WERI-Rb-1 (cell line): ENCODE data around the gene DNPH1.

Experiments used
- DNase-seq: peaks from one replicate; pipeline ENCODE4 v3.0.0-alpha.2; 2020
- H3K27ac ChIP-seq: fragments of 250-450 bp; sonication (Bioruptor Pico); 2 replicates; pipeline ENCODE4 v1.5.1; 2020; ENCODE audit warnings: mild to moderate bottlenecking, moderate library complexity
- H3K27me3 ChIP-seq: fragments of 250-450 bp; sonication (Bioruptor Pico); 2 replicates; pipeline ENCODE4 v1.5.1; 2021; ENCODE audit warnings: mild to moderate bottlenecking, low read depth, moderate library complexity; ENCODE audit not compliant: insufficient read depth, severe bottlenecking
- H3K36me3 ChIP-seq: fragments of 250-450 bp; sonication (Bioruptor Pico); 2 replicates; pipeline ENCODE4 v1.5.1; 2020; ENCODE audit warnings: mild to moderate bottlenecking, moderate library complexity
- H3K4me3 ChIP-seq: 2 replicates; pipeline ENCODE4 v1.5.1; 2011; ENCODE audit warnings: low read depth, mild to moderate bottlenecking, control low read depth, low read length
- H3K9me3 ChIP-seq: fragments of 250-450 bp; sonication (Bioruptor Pico); 2 replicates; pipeline ENCODE4 v1.5.1; 2021; ENCODE audit warnings: mild to moderate bottlenecking, moderate library complexity; ENCODE audit not compliant: severe bottlenecking
- CTCF ChIP-seq: IDR thresholded peaks from 2 replicates; pipeline ENCODE4 v1.5.1; 2011; ENCODE audit warnings: low read depth, mild to moderate bottlenecking, control low read depth, inconsistent platforms, low read length

Gene DNPH1

GRCh38 chr6:43250992-43251373, 21.7 kb upstream of the DNPH1 start:
- Histone ChIP-seq H3K27me3 (no peaks in the 10 kb centered on the region), H3K9me3 (no peaks in the 10 kb centered on the region), H3K4me3 (no peak overlapping the region), H3K27ac (no peak overlapping the region; the same call in 1 of the 2 replicates), H3K36me3 (no peaks in the 10 kb centered on the region)
- TF ChIP-seq CTCF: no peak
- peak; percentile 88 for DNase-seq

- Histone ChIP-seq H3K27me3 (peaks cover 21% of the 10 kb centered on the region), H3K27ac (no peak overlapping the region), H3K9me3 (no peaks in the 10 kb centered on the region), H3K4me3 (no peak overlapping the region), H3K36me3 (no peaks in the 10 kb centered on the region)
- no peak for DNase-seq
- no peak for TF ChIP-seq CTCF
Observed at GRCh38 chr6:43248791-43249190, 19.5 kb upstream of the DNPH1 start.

- Histone ChIP-seq H3K27ac (no peak overlapping the region), H3K9me3 (no peaks in the 10 kb centered on the region), H3K4me3 (no peak overlapping the region), H3K36me3 (no peaks in the 10 kb centered on the region), H3K27me3 (peaks cover 26% of the 10 kb centered on the region)
- TF ChIP-seq CTCF: no peak
- DNase-seq: no peak
Observed at GRCh38 chr6:43248101-43248500, 18.8 kb upstream of the DNPH1 start.

GRCh38 chr6:43247114-43247999, 18.1 kb upstream of the DNPH1 start:
- 0 out of 2 replicates have a peak overlapping the region, but pooled peaks have one; percentile 2 for H3K27ac ChIP-seq
- TF ChIP-seq CTCF: no peak
- peak; percentile 91 for DNase-seq
- peak overlapping the region; percentile 60 for H3K4me3 ChIP-seq
- peaks cover 4% of the 10 kb centered on the region for H3K9me3 ChIP-seq
- no peaks in the 10 kb centered on the region for H3K36me3 ChIP-seq
- peaks cover 33% of the 10 kb centered on the region for H3K27me3 ChIP-seq

- H3K36me3 ChIP-seq: no peaks in the 10 kb centered on the region
- TF ChIP-seq CTCF: no peak
- DNase-seq: no peak
- peaks cover 42% of the 10 kb centered on the region for H3K27me3 ChIP-seq
- H3K27ac ChIP-seq: no peak overlapping the region
- H3K4me3 ChIP-seq: peak overlapping the region; percentile 60
- peaks cover 4% of the 10 kb centered on the region for H3K9me3 ChIP-seq
Observed at GRCh38 chr6:43246301-43247113, 17.2 kb upstream of the DNPH1 start.
